GM18907 (cell line): ENCODE data around the gene GNB5.
A peak's percentile ranks its signal among the peaks of the same experiment; 100 is the strongest.

Experiments used
- ATAC-seq: cut with Tn5 transposase; IDR thresholded peaks from one replicate; pipeline ENCODE4 v1.9.1; 2021; ENCODE audit warnings: mild to moderate bottlenecking, moderate library complexity; ENCODE audit not compliant: unreplicated experiment

Gene GNB5

GRCh38 chr15:52146776-52147175, 44.4 kb downstream of the GNB5 start:
- ATAC-seq = no peak

GRCh38 chr15:52146261-52146660, 44.9 kb downstream of the GNB5 start:
- ATAC-seq = no peak

- ATAC-seq = no peak
Observed at GRCh38 chr15:52144656-52145178, 46.5 kb downstream of the GNB5 start.

GRCh38 chr15:52143873-52144272, 47.3 kb downstream of the GNB5 start:
- no peak for ATAC-seq

GRCh38 chr15:52140646-52141045, 50.5 kb downstream of the GNB5 start:
- no peak for ATAC-seq

- ATAC-seq = peak; percentile 57
Observed at GRCh38 chr15:52139599-52140462, 51.4 kb downstream of the GNB5 start.

GRCh38 chr15:52137432-52138357, 53.5 kb downstream of the GNB5 start:
- ATAC-seq = no peak

- ATAC-seq = no peak
Observed at GRCh38 chr15:52136442-52136980, 54.7 kb downstream of the GNB5 start.

- no peak for ATAC-seq
Observed at GRCh38 chr15:52134502-52135144, 56.6 kb downstream of the GNB5 start.

- no peak for ATAC-seq
Observed at GRCh38 chr15:52133510-52134220, 57.5 kb downstream of the GNB5 start.

- ATAC-seq = no peak
Observed at GRCh38 chr15:52132066-52132465, 59.1 kb downstream of the GNB5 start.

- no peak for ATAC-seq
Observed at GRCh38 chr15:52128568-52128967, 62.6 kb downstream of the GNB5 start.

GRCh38 chr15:52124270-52124880, 66.8 kb downstream of the GNB5 start:
- ATAC-seq = no peak

- no peak for ATAC-seq
Observed at GRCh38 chr15:52121896-52122295, 69.3 kb downstream of the GNB5 start.

- ATAC-seq = no peak
Observed at GRCh38 chr15:52121006-52121405, 70.2 kb downstream of the GNB5 start.

GRCh38 chr15:52120488-52120887, 70.7 kb downstream of the GNB5 start:
- ATAC-seq = no peak

GRCh38 chr15:52118969-52119749, 72.0 kb downstream of the GNB5 start:
- ATAC-seq = no peak

GRCh38 chr15:52117549-52117948, 73.6 kb downstream of the GNB5 start:
- ATAC-seq = no peak
